HepG2 (cell line): ENCODE measurements around the gene DUSP15.

Experiments used
- ETS1 ChIP-seq: sonication (generic); formaldehyde crosslinking; IDR thresholded peaks from 2 replicates; pipeline ENCODE4 v1.4.0; 2020; ENCODE audit warnings: missing genetic modification reagents
- ZNF34 ChIP-seq: sonication (generic); formaldehyde crosslinking; IDR thresholded peaks from 2 replicates; pipeline ENCODE4 v1.4.0; 2020; ENCODE audit warnings: mild to moderate bottlenecking, missing genetic modification reagents, borderline replicate concordance
- TF ChIP-seq, protein P1 (sequence below): sonication (generic); formaldehyde crosslinking; IDR thresholded peaks from 2 replicates; pipeline ENCODE4 v1.5.0; 2020; ENCODE audit warnings: mild to moderate bottlenecking, missing genetic modification reagents, moderate library complexity

DNA sequence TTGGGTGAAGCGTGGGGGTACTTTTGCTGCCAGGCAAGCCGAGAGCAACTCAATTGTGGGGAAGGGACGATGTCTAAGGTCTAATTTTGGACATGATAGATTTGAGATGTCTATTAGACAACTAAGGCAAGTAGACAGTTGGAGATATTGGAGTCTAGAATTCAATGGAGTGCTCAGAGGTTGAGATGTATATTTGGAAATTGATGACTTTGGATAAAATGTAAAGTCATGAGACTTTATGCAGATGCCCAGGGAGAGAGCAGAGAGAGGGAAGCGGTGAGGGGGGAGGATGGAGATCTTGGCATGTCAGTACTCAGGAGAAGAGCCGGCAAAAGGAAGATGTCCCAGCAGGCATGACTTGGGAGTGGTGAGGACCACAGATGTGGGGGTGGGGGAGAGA, 44.3 kb downstream of the DUSP15 start:
- TF ChIP-seq ZNF34 (CRISPR knock-in tag): no peak
- TF ChIP-seq, protein P1, sequence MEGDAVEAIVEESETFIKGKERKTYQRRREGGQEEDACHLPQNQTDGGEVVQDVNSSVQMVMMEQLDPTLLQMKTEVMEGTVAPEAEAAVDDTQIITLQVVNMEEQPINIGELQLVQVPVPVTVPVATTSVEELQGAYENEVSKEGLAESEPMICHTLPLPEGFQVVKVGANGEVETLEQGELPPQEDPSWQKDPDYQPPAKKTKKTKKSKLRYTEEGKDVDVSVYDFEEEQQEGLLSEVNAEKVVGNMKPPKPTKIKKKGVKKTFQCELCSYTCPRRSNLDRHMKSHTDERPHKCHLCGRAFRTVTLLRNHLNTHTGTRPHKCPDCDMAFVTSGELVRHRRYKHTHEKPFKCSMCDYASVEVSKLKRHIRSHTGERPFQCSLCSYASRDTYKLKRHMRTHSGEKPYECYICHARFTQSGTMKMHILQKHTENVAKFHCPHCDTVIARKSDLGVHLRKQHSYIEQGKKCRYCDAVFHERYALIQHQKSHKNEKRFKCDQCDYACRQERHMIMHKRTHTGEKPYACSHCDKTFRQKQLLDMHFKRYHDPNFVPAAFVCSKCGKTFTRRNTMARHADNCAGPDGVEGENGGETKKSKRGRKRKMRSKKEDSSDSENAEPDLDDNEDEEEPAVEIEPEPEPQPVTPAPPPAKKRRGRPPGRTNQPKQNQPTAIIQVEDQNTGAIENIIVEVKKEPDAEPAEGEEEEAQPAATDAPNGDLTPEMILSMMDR: no peak
- no peak for TF ChIP-seq ETS1 (CRISPR knock-in tag)
